Stomach (tissue), 4 donors: ENCODE results near the gene MRI1.

Experiments used
- POLR2A ChIP-seq, 4 donors: fragments of 450-650 bp; IDR thresholded peaks; one replicate each; pipeline ENCODE4 v1.6.1; 2016; ENCODE audit warnings: antibody characterized with exemption in 4 of 4, control low read depth in 2 of 4, mild to moderate bottlenecking in 1 of 4, moderate library complexity in 1 of 4
- POLR2AphosphoS5 ChIP-seq, 3 donors: sonication (generic); formaldehyde crosslinking; IDR thresholded peaks; one replicate each; pipeline ENCODE4 v1.6.1; 2016; ENCODE audit warnings: antibody characterized with exemption in 3 of 3

- TF ChIP-seq POLR2AphosphoS5 (IDR thresholded peaks at IDR 0.05) = no peak
- no peak for TF ChIP-seq POLR2A (IDR thresholded peaks at IDR 0.05)
Observed at GRCh38 chr19:13778398-13778797, 14.1 kb downstream of the MRI1 start.
